NT2/D1 (cell line): ENCODE results near the gene TMEM203.

Experiments used
- SUZ12 ChIP-seq: IDR thresholded peaks from 2 replicates; pipeline ENCODE4 v1.6.1; 2011; ENCODE audit not compliant: insufficient read length, insufficient read depth; ENCODE audit errors: extremely low read depth
- YY1 ChIP-seq: IDR thresholded peaks from 2 replicates; pipeline ENCODE4 v1.6.1; 2011; ENCODE audit not compliant: insufficient read length, insufficient read depth
- ZNF274 ChIP-seq: IDR thresholded peaks from 2 replicates; pipeline ENCODE4 v1.6.1; 2011; ENCODE audit warnings: mild to moderate bottlenecking, low read depth, low read length

DNA sequence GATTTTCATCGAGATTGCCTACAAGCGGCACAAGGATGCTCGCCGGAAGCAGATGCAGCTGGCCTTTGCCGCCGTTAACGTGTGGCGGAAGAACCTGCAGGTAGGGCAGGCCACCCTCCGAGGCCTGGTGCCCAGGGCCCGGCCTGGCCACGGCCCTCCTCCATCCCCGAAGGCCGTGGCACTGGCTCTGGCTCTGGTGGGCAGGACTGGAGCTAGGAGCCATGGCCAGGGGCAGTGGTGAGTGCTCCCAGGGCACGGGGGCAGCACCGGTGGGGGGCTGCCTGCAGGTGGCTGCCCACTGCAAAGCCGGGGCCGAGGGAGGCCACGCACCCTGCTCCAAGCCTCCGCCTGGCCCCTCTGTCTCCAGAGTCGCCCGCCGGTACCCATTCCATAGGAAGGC, 41.6 kb downstream of the TMEM203 start:
- no peak for TF ChIP-seq YY1
- no peak for TF ChIP-seq ZNF274
- TF ChIP-seq SUZ12 = no peak
